GM18519 (cell line): ENCODE results near the gene SUCLA2.
"Not testable (repeated sequence)": the region's sequence is repeated elsewhere in the genome, so short reads cannot be mapped to it uniquely, and the experiment has no call there.

Experiments used
- ATAC-seq: cut with Tn5 transposase; IDR thresholded peaks from one replicate; pipeline ENCODE4 v1.9.1; 2021; ENCODE audit warnings: mild to moderate bottlenecking, moderate library complexity; ENCODE audit not compliant: unreplicated experiment, low FRiP score

The SUCLA2 gene

DNA sequence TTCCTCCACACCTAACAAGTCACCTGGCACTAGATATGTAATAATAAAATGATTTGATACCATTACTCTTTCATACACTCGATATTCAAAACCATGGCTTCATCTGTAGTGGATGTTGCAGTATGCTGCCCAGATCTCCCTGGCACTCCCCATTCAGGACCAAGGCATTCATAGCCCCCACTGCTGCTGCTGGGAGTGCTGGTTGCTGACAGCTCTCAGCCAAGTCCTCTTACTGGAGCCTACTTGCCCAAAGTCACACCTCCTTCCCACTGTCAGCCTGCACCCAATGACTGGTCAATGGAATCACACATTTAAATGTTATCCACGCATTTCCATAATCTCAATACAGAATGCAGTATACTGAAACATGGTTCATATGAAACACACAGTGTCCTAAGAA lies 3.7 kb downstream of the SUCLA2 start:
- no peak for ATAC-seq

DNA sequence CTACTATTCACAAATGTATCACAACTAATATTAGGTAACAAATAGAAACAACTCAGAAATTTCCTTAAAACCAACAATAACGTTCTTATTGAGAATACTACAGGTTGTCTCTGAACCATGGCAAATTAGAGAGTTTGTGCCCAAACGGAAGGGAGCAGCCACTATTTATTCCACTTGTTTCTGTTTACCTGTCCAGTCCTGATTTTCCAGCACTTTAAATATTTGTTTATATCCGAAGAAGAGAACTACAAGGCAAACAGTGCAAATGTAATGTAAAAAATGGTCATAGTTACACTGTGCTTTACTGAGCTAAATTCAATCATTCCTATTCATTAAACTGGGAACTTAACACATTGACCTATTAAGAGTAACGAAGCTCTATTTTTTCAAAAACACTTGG lies 9.2 kb downstream of the SUCLA2 start:
- ATAC-seq: no peak

DNA sequence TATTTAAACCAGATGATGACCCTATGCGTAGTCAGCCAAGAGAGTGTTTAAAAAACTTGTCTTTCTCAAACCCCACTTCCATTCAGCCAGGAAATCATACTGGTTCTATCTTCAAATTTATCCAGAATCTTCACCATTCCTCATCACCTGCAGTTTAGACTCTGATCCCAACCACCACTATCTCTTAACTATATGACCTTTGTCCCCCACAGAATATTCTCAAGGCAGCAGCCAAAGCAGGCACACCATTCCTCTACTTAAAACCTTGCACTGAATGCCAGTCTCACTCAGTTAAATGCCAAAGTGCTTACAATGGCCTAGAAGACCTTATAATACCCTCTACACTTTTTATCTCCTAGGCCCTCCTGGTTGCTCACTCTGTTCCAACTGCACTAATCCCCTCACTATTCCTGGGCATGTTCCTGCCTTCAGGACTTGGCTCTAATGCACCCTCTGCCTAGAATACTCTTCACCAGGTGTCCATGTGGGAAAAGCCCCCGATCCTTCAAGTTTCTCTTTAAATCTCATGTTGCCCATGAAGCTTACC lies 10.1 kb downstream of the SUCLA2 start:
- no peak for ATAC-seq

DNA sequence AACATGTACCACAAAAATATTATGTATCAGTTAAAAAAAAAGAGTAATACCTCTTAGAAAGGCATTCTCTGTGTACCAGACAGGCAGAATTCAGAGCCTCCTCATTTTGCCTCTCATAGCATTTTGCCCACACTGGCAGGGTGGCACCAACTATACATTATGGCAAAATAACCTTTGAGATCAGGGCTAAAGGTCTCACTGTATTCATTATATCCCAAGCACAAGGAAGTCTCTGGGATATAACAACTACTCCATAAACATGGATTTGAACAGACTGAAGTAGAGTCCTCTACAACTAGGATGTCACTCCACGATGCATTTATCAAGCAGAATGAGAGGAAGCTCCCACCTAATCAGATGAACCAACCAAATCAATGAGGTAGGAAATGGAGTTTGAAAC lies 10.6 kb downstream of the SUCLA2 start:
- ATAC-seq: no peak

DNA sequence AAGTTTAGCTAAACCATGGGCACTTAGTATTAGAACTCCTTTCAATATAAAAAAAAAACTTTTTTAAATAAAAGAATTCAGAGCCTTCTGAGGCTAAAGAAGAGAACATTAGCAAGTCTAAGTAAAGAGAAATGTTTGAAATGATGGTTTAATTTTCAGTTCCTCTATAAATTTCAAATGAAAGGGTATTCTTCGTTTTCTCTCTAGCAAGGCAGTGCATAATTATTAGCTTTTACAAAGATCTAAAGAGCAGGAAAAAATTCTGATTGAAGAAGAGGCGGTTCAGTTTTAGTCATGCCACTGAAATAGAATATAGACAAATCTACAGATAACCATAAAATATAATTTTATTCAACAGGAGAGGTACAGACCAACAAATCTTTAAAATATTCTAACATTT lies 18.0 kb downstream of the SUCLA2 start:
- no peak for ATAC-seq

DNA sequence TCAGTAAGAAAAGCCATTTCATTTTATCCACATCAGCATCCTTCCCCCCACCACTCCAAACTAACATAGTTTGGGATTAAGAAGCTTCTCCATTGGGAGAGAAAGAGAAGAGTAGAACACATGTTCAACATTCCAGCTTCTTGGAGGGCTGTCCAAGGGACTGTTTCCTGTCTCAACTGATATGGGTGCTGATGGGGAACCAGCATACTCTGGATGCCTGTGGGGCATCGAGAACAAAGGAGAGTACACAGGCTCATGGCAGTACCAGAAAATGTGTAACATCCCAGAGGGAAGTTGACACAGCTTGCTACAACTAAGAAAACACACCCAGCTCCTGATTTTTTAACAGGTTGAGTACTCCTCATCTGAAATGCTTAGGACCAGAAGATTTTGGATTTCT lies 24.7 kb downstream of the SUCLA2 start:
- ATAC-seq: no peak

DNA sequence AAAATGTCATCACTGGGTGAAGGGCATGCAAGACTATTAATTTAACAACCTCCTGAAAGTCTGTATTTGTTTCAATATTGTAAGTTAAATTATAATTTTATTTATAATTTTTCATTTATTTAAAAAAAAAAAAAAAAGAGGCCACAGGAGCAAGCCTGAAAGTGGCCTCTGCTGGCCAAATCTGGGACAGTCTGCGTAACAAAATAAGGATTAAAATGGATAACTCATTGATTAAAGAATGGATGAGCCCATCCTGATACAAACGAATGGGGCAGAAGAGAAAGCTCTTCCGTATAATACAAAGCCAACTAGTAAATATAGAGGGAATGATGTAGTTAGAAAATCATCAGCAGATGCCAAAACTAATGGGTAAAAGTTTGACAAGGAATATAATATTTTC lies 36.2 kb downstream of the SUCLA2 start:
- ATAC-seq: no peak

DNA sequence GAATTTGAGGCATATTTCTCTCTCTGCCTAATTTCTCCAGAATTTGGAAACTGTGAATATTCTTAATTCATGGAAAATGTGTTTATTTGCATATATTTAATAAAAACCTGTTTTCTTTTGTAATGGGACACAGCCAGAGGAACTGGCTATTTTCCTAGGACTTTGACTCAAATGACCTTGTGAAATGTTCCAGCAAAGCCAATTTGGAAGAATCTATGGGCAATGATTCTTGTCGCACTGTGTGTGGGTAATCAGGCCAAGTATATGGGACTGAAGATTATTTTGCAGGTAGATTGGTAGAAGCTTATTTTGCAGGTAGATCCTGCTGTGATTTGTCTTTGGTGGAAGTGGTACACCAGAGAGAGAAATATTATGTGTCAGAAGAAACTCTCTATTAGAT lies 38.8 kb downstream of the SUCLA2 start:
- no peak for ATAC-seq

DNA sequence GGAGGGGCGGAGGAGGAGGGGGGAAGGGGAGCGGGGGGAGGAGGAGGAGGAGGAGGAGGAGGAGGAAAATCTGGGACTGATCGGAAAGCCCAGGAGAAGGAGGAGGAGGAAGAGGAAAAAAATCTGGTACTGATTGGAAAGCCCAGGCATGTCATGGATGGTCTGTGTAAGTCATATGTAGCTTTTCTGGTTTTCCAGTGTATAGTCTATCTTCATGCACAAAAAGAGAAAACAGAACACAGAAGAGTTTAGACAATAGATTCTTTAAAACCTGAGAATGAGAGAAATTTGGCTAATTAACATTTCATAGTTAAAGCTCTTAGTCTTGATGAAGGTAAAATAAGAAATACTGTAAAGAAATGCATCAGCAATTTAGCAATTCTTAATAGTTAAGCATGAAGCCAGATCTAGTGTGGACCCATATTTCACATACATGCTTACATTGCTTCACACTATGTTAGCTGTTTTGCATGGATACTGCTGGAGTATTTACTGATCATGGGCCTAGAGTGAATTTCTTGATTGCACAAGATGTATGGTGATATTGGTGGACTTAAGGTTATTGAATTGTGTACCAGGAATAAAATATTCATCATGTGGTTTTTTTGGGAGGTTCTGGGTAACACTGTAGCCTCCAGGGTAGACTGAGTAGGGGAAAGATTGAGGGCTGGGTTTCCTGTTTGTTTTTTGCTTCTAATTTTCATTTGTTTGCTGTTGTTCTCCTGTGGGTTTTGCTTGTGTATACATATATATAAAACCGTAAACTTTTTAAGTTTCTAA lies 41.4 kb downstream of the SUCLA2 start:
- no peak for ATAC-seq

DNA sequence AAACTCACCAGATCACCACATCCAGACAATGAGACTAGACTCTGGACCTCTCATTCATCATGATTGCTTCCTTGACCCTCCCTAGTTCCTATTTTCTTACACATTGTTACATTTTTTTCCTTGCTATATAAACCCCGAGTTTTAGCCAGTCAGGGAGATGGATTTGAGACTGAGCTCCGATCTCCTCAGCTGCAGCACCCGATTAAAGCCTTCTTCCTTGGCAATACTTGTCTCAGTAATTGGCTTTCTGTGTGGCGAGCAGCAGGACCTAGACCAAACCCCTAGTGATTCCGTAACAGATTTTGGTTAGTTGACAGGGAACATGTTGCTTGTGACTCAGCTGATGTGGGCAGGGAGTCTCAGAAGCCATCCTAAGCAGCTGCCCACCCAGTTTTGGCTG lies 44.0 kb downstream of the SUCLA2 start:
- no peak for ATAC-seq

DNA sequence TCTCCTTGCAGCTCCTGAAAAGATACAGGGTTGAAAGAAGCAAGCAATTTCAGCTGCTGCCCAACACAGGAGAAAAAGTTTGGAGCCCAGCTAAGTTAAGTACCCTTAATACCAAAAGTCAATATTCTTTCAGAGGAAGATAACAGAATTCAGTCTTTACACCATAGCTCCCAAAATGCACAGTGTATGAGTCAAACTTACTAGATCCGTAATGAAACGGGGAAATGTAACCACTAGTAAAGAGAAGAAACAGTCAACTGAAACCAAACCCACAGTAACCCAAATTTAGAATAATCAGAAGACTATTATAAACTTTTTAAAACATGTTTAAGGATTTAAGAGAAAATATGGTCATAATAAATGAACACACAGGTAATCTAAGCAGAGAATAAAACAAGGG lies 45.2 kb downstream of the SUCLA2 start:
- ATAC-seq: peak; percentile 64

DNA sequence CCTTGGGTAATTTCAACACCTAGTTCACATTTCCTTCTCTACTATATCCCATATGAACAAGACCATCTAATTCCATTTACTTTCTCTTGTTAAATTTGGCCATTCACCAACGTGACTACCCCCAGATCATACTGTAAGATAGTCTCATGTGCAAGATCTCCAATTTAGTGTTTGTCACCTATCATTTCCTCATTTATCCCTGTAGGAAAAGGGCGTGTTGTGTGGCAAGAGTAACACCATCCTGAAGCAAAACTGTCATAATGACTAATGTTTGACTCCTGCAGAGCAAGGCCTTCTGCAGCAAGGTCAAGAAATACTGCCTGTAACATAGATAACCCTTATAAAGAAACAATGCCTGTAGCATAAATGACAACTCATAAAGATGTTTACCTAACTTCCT lies 51.3 kb downstream of the SUCLA2 start:
- no peak for ATAC-seq

DNA sequence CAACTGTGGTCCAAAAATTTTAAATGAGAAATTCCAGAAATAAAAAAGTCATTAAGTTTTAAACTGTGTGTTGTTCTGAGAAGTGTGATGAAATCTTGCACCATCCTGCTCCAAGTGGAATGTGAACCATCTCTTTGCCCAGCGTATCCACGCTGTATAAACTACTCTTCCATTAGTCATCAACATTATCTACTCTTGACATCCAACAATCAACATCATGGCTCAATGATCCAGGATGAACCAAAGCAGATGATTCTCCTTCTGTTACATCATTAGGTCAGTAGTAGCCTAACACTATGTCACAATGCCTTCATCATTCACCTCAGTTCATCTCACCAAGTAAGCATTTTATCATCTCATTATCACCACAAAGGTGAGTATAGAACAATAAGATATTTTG lies 55.3 kb downstream of the SUCLA2 start:
- ATAC-seq: no peak

DNA sequence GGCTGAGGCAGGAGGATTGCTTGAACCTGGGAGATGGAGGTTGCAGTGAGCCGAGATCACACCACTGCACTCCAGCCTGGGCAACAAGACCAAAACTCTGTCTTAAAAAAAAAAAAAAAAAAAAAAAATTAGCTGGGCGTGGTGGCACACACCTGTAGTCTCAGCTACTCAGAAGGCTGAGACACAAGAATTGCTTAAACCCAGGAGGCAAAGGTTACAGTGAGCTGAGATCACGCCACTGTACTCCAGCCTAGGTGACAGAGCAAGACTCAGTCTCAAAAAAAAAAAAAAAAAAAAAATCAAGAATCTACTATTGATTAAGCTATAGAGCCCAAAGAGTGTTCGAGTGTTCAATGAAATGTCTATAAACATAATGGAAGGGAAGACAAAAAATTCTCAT lies 55.9 kb downstream of the SUCLA2 start:
- ATAC-seq: not testable (repeated sequence)

DNA sequence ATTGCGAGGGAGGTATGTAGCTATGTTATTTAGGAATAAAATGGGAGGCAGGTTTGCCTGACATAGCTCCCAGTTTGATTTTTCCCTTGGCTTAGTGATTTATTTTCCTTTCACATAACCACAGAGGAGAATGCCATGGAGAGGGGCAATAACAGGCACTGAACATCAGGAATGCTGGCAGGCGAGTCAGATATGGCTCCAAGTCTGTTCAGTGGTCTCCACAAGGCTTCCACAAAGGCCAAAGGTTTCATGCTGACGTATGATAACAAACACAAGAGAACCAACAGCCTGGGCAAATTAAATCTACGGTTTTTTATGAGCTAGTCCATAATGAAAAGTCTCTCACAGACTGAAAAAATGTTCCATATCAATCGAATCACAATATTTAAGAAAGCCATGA lies 66.7 kb downstream of the SUCLA2 start:
- ATAC-seq: no peak

DNA sequence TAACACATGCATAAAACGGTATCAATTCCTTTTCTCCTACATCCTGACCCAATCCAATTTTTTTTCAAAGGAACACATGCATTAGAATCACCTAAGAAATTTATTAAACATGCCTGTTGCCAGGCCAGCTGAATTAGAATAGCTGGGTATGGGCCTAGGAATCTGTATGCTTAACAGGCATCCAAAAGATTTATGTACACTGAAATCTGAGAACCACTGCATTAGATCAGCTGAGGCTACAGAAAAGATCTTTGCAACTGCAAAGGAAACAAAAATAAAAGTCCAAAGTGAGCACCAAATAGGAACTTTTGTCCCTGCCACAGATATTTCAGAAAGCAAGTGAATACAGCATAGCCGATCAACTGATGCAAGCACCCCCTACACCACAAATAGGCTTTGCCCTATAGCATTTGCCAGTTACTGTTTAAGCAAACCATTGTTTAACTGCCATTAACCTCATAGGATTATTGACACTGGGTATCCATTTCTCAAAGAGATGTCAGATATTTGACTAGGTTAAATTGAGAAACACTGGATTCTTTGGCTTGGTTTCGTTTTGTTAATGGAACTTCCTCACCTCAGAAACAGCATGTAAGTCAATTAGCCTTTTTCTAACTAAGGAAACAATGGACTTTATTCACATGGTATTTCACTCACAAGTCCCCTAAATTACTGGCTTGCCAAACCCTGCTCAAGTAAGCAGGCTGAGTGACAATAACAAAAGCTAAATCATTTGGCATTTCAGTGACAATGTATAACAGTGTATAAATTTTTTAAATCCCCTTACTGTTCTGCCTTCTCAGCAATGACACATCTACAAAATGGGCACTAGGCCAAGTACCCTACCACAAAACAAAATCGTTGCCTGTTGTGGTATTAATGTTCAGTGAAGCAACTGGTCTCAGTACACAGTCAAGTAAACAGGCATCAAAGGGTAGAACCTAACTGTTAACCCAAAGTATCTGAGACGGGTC lies 67.8 kb downstream of the SUCLA2 start:
- no peak for ATAC-seq

DNA sequence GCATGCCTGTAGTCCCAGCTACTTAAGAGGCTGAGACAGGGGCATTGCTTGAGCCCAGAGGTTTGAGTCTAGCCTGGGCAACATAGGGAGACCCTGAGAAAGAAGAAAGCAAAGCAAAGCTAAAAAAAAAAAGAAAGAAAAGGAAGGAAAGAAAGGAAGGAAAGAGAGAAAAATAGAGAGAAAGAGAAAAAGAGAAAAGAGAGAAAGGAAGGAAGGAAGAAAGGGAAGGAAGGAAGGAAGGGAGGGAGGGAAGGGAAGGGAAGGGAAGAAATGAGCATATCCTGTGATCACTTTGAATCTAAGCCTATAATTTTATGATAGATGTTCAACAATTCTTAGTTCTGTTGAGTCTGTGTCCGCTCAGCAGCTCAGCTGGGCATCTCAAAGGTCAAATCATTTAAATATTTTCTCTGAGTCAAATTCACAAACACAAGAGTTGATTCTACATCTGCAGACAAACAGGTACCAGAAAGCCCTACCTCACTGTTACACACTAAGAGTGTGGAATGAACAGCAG lies 70.4 kb downstream of the SUCLA2 start:
- no peak for ATAC-seq

DNA sequence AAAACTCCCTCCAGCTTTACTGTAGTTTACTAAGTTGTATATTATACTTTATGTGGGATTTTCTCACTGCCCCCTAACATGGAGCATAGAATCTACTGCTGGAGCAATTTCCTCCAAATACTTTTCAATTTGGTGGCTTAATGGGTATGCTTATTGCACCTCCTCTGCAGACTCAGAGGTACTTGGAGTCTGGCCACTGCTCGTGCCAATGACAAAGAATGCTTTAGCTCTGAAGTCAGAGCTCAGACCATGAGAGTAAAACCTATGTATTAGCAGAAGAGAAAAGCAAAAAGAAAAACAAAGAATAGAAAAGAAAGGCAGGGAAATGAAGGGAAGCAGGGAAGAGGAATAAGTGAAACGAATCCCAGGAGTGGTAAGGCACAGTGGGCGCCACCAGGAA lies 71.9 kb downstream of the SUCLA2 start:
- no peak for ATAC-seq

DNA sequence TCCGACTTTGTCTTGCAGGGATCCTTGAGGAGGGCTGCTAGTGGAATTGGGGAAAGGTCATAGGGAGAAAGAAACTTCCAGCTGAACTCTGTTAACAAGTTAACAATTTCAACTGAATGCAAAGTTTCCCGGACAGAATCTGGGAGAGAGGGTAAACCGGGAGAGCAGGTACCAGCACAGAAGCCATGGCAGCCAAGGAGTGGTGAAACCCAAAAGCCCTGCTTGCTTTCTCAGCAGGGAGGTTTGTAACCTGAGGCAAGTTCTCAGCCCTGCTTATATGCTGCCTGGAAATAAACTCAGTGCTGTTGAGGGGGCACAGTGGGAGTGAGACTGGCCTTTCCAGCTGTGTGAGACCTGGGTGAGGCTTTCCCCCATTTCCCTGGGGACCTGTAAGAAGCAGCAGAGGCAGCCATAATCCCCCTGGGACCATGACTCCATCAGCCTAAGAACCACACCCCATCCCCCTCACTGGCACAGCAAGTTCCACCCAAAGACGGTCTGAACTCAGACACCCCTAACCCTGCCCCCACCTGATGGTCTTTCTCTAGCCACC lies 84.0 kb downstream of the SUCLA2 start:
- no peak for ATAC-seq

DNA sequence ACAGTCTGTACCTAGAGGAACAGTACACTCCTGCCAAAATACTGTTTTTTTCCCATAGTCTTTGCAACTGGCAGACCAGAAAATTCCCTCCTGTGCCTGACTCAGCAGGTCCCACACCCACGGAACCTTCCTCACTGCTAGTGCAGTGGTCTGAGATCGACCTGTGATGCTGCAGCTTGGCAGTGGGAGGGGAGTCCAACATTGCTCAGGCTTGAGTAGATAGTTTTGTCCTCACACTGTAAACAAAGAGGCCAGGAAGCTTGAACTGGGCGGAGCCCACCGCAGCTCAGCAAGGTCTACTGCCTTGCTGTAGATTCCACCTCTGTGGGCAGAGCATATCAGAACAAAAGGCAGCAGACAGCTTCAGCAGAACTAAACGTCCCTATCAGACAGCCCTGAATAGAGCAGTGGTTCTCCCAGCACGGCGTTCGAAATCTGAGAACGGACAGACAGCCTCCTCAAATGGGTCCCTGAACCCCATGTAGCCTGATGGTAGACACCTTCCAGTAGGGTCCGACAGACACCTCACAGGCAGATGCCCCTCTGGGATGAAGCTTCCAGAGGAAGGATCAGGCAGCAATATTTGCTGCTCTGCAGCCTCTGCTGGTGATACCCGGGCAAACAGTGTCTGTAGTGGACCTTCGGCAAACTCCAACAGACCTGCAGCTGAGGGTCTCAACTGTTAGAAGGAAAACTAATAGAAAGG lies 92.7 kb downstream of the SUCLA2 start:
- ATAC-seq: no peak
